Stimulated activated CD8-positive, alpha-beta memory T cell treated with anti-CD3 and anti-CD28 coated beads, Interleukin-12 subunit alpha, Interleukin-12 subunit beta, amount 100 ng/mL, for 4 hours (primary cell): ENCODE measurements around the gene PTBP2.
"Not testable (repeated sequence)": the region's sequence is repeated elsewhere in the genome, so short reads cannot be mapped to it uniquely, and the experiment has no call there.

Experiments
- DNase-seq: peaks from one replicate; pipeline ENCODE4 v3.0.0-alpha.2; 2020; ENCODE audit warnings: low read depth

Gene PTBP2

GRCh38 chr1:96741335-96741734 is 19.8 kb downstream of the PTBP2 start:
- DNase-seq = no peak

- no peak for DNase-seq
Measured at GRCh38 chr1:96746440-96747420, 25.1 kb downstream of the PTBP2 start.

GRCh38 chr1:96747565-96747964 is 26.0 kb downstream of the PTBP2 start:
- no peak for DNase-seq

DNA sequence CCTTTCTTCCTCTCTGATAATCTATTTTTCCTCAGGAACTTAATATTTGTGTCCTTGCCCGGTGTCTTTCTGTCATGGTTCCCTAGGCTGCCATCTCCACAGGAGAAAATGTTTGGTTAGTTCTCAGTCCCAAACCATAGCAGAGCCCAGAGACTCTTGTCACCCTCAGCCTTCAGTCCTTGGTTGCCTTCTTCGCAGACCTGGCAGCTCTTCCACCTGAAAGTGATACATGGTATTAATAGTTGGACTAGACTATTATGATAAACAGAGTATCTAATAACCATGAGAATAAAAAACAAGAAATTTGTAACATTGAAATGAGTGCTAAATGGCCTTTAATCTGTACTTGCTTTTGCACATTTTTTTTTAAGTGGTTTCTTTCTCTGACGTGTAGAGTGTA is 26.5 kb downstream of the PTBP2 start:
- DNase-seq = no peak

DNA sequence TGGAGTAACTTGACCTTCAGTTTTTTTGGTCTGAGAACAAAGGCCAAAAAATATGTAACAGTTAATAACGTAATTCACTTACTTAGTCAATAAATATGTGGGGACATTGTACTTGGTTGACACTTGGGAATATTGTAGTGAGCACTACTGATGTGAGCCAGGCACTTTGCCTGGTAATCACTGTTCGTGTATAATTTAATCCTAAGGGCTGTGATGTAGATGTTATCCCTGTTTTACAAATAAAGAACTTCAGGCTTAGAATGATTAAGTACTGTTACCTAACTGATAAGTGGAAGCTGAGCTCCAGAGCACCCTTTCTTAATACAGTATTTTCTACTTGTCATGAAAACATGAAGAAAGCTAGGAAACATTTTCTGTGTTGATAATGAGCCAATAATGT is 28.0 kb downstream of the PTBP2 start:
- no peak for DNase-seq

GRCh38 chr1:96752394-96752793 is 30.8 kb downstream of the PTBP2 start:
- DNase-seq = no peak

GRCh38 chr1:96756789-96757188 is 35.2 kb downstream of the PTBP2 start:
- DNase-seq = no peak

DNA sequence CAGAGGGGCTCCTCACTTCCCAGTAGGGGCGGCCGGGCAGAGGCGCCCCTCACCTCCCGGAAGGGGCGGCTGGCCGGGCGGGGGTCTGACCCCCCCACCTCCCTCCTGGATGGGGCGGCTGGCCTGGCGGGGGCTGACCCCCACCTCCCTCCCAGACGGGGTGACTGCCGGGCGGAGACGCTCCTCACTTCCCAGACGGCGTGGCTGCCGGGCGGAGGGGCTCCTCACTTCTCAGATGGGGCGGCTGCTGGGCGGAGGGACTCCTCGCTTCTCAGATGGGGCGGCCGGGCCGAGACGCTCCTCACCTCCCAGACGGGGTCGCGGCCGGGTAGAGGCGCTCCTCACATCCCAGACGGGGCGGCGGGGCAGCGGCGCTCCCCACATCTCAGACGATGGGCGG is 41.0 kb downstream of the PTBP2 start:
- DNase-seq = not testable (repeated sequence)

- DNase-seq = no peak
Measured at GRCh38 chr1:96763514-96763913, 41.9 kb downstream of the PTBP2 start.

DNA sequence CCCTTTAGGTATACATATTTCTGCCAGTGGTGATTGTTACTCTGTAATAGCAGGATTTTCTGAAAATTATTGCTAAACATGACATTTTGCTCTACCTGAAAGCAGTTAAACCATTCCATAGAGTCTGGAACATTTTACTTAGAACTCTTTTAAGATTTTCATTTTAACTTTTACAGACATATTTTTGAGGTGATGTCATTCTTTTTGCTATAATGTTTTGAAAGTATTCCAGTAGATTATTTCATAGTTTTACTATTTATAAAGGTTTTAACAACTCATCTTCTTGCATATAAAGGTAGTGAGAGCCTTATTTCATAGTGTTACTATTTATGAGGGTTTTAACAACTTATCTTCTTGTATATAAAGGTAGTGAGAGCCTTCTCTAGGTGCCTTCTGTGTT is 42.9 kb downstream of the PTBP2 start:
- DNase-seq = no peak

GRCh38 chr1:96771847-96772246 is 50.3 kb downstream of the PTBP2 start:
- DNase-seq = no peak

DNA sequence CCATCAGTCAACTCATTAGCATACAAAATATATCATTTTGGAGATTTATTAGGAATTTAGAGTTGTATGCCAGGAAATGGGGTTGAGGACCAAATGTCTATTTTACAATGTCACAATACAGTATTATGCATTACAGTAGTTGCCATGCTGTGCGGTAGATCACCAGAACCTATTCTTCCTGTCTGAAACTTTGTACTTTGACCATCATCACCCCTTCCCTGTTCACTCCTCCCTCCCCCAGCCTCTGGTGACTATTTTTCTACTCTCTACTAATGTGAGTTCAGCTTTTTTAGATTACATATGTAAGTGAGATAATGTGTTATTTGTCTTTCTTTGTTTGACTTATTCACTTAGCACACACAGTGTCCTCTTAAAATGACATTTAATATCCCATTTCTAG is 50.8 kb downstream of the PTBP2 start:
- DNase-seq = no peak

- no peak for DNase-seq
Measured at GRCh38 chr1:96772972-96773371, 51.4 kb downstream of the PTBP2 start.

DNA sequence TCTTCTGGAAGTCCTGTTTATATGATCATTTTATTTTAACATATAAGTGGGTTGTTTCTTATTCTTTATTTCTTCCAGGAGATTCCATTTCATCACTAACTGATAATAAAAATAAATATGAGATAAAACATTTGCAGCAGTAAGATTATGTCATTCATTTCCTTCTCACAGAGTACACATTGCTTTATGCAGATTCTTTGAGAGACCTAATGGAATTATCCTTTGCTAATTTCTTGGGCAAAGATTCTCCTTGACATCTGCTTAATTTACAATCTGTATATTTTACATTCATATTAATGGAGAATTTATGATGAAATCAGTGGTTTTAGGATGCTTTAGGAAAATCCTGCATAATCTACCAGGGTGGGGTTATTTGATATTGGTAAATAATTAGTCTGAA is 60.6 kb downstream of the PTBP2 start:
- no peak for DNase-seq

- no peak for DNase-seq
Measured at GRCh38 chr1:96782856-96783255, 61.3 kb downstream of the PTBP2 start.

DNA sequence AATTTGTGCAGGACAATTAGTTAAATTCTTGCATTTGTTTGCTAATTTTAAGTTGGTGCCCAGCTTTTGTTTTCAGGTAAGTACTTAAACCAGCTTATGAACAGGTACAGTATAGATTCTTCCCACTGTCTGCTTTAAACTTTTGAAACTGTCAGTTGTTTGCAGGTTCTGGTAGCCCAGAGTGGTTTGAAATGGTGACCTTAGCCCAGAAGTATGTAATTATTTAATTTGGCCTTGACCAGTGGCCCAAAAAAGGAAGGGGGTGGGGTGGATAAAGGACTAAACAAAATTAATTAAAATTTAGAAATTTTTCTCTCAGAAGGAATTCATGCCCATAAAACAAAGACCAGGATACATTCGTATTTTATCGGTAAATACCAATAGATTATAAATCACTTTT is 69.0 kb downstream of the PTBP2 start:
- DNase-seq = no peak

DNA sequence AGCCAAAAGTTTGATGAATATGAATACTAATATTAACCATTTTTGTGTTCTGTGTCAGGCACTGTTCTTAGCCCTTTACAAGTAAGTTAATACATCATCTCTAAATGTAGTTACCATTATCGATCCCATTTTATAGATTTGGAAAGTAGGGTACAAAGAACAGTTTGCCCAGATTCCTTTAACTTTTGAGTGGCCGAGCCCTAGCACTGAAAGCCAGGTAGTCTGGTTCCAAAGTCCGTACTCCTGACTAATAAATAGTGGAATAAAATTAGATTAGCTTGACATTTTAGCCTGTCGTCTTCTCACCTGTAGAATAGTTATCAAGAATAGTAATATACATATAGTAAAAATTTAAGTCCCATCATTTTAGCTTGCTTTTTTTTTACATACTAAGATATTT is 70.6 kb downstream of the PTBP2 start:
- DNase-seq = no peak

GRCh38 chr1:96801696-96802095 is 80.1 kb downstream of the PTBP2 start:
- DNase-seq = not testable (repeated sequence)

GRCh38 chr1:96804648-96805047 is 83.1 kb downstream of the PTBP2 start:
- no peak for DNase-seq

- DNase-seq = no peak
Measured at GRCh38 chr1:96808191-96808590, 86.6 kb downstream of the PTBP2 start.

DNA sequence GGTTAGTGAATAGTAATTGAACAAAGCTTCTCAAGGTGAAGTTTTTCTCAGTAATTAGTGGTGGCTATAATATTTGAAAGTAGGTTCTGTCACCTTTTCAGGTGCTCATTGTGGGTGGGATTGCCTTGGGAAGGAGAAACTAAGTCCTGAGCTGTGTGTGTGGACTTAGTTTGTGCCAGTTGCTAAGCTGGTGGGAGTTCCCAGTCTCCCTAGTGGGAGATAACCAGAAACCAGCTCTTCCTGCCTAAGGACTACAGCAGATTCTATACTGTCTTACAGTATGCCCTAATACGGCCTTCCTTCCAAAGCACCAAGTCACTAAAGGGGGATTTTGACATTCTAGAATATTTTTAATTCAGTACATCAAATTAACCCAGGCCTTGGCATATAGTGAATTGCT is 94.3 kb downstream of the PTBP2 start:
- DNase-seq = no peak

- DNase-seq = no peak
Measured at GRCh38 chr1:96820107-96820506, 98.5 kb downstream of the PTBP2 start.

DNA sequence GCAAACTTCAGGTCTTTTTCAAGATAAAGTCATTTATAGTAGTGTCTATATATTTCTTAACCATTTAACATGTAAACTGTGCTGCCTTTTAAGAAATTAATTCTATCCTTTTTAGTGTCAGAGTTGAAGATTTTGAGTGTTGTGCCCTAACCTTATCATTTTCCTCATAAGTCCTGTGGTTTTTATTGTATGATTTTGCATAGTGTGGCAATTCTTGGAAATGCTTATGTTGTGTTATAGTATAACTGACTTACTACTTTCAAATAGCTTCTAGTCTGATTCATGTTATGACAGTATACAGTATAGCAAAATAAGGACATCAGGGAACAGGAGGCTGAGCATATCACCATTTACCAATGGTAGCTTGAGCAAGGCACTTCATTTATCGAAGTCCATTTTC is 99.1 kb downstream of the PTBP2 start:
- no peak for DNase-seq

DNA sequence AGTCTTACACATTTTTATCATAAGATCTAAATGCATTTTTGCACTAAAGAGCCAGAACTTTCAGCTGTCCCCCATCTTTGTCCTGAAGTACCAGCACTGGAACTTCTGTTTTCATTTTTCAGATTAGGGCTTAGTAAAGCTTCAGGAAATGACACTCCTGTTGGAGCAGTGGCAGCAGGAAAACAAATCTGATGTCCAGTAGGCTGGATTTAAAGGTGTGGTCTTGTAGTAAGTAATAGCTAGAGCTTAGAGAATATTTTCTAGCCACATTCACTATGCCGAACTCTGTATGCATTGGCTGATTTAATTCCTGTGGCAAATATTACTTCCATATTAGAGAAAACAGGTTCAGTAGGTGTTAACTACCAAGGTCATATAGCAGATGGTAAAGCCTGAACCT is 103.6 kb downstream of the PTBP2 start:
- DNase-seq = no peak
